ENCODE results near the gene MPG. TPM values are rescaled to one million over a fixed set of nuclear protein-coding genes. Genes with fewer than 3 reads are reported as not detected.
"Not testable (repeated sequence)": the region's sequence is repeated elsewhere in the genome, so short reads cannot be mapped to it uniquely, and the experiment has no call there.

Gene MPG
- total RNA-seq, 2 experiments from 2014 or later = 53.6 to 56.8 TPM

DNA sequence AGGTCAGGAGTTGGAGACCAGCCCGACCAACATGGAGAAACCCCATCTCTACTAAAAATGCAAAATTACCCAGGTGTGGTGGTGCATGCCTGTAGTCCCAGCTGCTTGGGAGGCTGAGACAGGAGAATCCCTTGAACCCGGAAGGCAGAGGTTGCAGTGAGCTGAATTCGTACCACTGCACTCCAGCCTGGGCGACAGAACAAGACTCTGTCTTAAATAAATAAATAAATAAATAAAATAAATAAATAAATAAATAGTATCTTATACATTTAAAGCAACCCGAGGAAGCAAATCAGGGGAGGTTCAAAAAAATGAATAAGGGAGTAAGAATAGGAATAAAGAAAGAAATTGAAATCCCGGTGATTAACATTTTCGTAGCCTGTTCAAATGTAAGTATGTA lies 31.5 kb upstream of the MPG start:
- CTCF ChIA-PET = interaction anchor here (1.6 kb wide), 1 partner anchor 61 kb away, joined by 3 read pairs; no protein-coding TSS in a partner anchor
- POLR2A ChIA-PET = not testable (repeated sequence)

DNA sequence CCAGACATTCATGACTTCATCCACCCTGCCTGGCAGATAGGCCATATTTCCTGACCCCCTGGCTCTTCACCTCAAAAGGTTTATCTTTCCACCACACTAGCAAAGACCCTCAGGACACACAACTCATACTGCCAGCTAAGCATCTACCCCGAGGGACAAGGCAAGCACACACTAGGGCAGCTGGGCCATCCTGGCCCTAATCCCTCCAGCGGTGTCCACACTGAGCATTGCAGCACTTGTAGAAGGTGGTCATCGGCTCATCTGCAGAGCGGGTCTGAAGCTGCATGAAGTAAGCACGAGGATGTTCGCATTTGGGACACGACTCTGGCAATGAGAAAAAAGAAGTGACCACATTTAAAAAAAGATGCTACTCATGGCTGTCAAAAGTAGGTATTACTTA lies 30.8 kb upstream of the MPG start:
- ChIA-PET CTCF (interaction anchor here (1.6 kb wide), 1 partner anchor 60 kb away, joined by 3 read pairs; no protein-coding TSS in a partner anchor), POLR2A (no interaction called here)

DNA sequence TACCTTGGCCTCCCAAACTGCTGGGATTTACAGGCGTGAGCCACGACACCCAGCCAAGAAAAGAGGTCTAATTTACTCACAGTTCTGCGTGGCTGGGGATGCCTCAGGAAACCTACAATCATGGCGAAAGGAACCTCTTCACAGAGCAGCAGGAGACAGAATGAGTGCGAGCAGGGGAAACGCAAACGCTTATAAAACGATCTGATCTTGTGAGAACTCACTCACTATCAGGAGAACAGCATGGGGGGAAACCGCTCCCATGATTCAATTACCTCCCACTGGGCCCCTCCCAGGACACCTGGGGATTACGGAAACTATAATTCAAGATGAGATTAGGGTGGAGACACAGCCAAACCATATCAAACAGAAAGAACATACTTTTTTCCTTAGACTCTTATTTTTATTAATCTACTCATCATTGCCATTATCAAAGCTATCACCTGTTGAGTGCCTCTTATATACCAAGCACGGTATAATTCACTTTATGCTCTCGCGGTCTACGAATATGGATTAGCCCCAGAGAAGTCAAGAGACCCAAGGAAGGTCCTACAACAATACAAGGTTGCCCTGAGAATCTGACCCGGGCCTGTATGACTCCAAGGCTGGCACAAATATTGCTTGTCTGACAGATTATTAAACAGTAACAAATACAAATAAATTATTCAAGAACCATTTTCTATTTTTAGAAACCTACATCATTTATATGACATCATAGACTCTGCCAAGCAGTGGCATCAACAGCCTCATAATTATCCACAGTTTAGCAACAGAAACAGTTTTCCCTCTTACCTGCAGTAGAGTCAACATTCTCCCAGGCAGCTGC lies 27.0 kb upstream of the MPG start:
- ChIA-PET CTCF (interaction anchor here (0.7 kb wide), 1 partner anchor 10 kb away, joined by 3 read pairs; no protein-coding TSS in a partner anchor), POLR2A (no interaction called here)

DNA sequence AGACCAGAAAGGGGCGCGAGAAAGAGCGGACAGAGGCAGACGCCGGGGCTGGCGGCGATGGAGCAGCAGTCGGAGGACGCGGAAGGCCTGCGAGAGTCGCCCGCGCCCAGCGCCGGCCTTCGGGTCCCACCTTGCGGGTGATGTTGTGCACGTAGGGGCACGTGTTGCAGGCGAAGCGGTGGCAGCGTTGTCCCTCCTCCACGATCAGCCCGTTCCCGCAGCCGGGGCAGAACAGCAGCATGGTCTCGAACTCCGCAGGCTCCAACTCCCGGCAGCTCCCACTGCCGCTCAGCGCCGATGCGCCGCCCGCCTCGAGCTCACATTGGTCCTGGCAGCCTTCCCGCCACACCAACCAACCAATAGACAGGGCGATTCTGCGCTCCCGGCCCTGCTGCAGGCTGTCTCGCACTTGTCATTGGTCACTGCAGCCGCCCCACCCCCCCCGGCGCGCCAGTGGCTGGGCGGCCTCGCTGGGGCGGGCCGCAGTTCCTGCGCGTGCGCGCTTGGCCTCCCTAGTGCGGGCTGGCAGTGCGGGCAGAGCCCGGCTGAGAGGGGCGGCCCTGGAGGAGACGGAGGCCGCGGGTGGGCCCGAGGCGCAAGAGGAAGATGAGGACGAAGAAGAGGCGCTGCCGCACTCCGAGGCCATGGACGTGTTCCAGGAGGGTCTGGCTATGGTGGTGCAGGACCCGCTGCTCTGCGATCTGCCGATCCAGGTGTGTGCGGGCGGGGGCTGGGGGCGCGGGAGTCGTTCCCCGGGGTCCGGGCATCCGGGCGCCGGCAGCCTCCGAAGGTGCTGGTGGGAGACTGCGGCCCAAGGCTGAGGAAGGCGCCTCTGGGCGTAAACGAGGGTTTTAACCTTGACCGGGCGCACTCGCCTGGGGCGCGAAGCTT lies 24.4 kb upstream of the MPG start, which contains the start of the genes POLR3K and SNRNP25:
Gene POLR3K, minus strand, starts transcription at position 263 of the 891 bp plus-strand sequence. Its CDS starts 22 bp downstream, at position 241.
Gene SNRNP25, plus strand, starts transcription at position 483 of the 891 bp plus-strand sequence. Its CDS starts 189 bp downstream, at position 672.
- ChIA-PET CTCF (interaction anchor here (0.8 to 1.1 kb wide), 3 partner anchors 10 to 44 kb away, joined by 3 to 4 read pairs (median 3); no protein-coding TSS in a partner anchor), POLR2A (interaction anchor here (0.6 to 1.0 kb wide), 5 partner anchors 32 to 583 kb away, joined by 3 to 4 read pairs (median 3); no protein-coding TSS in a partner anchor)

GRCh38 chr16:54237-54581 lies 23.8 kb upstream of the MPG start:
- CTCF ChIA-PET = interaction anchor here (0.8 kb wide), 1 partner anchor 24 kb away, joined by 3 read pairs; no protein-coding TSS in a partner anchor
- POLR2A ChIA-PET = no interaction called here

DNA sequence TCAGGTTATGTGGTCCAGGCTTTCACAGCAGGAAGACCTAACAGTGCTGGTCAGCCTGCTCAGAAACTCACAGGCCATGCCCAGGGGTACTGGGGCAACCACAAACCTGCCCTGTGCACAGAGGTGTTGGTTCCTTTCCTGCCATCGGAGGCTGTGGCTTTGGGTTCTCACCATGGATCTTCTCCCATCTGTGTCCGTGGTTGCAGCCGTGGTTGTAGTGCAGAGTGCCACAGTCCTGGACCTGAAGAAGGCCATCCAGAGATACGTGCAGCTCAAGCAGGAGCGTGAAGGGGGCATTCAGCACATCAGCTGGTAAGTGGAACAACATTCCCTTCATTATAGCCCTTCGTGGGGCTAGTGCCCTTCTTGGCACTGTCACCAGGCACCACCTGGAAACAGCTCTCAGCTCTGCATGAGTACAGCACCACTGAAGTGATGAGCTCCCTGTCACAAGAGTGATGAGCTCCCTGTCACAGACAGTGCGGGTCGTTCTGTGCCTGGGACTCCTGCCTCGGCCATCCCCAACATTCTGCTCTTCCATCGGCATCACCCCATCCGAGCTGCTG lies 22.4 kb upstream of the MPG start:
- ChIA-PET CTCF (interaction anchor here (1.7 kb wide), 1 partner anchor 10 kb away, joined by 9 read pairs; no protein-coding TSS in a partner anchor), POLR2A (interaction anchor here (0.6 to 0.9 kb wide), 2 partner anchors 30 to 38 kb away, joined by 4 read pairs; no protein-coding TSS in a partner anchor)

DNA sequence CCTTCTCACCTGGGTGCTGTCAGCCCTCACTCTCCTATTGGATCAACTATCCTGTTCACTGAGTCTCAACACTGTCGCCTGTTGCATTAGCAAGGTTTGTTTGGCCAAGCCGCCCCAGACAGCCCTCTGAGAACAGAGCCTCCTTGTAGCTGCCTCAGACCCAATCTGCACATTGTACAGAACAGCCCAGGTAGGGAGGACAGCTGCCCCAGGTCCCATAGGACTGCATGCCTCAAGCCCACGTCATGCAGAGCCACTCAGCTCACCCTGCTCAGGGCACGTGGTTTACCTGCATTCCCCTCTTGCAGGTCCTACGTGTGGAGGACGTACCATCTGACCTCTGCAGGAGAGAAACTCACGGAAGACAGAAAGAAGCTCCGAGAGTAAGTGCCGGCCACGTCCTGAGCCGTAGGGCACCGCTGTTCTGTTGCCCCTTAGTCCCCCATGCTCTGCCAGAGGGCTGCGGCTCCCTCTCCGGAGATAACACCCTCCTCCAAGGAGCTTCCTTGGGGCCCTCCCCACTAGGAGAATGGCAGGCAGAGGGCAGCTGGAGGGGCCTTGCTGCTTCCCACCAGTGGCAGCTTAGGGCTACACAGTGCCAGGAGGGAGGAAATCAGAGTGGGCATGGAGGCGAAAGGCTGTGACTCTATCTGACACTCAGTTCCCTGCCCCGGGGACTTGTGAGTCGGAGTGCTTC lies 21.6 kb upstream of the MPG start:
- CTCF ChIA-PET = interaction anchor here (1.0 to 1.9 kb wide), 3 partner anchors 9 to 50 kb away, joined by 3 to 9 read pairs (median 8); no protein-coding TSS in a partner anchor
- POLR2A ChIA-PET = interaction anchor here (0.6 to 0.9 kb wide), 2 partner anchors 29 to 37 kb away, joined by 4 read pairs; no protein-coding TSS in a partner anchor

GRCh38 chr16:57711-58110 lies 20.3 kb upstream of the MPG start:
- ChIA-PET CTCF (interaction anchor here (1.9 kb wide), 1 partner anchor 39 kb away, joined by 8 read pairs; no protein-coding TSS in a partner anchor), POLR2A (no interaction called here)

GRCh38 chr16:58491-59439 lies 19.3 kb upstream of the MPG start:
- CTCF ChIA-PET = interaction anchor here (1.9 kb wide), 1 partner anchor 37 kb away, joined by 8 read pairs; no protein-coding TSS in a partner anchor
- POLR2A ChIA-PET = no interaction called here

DNA sequence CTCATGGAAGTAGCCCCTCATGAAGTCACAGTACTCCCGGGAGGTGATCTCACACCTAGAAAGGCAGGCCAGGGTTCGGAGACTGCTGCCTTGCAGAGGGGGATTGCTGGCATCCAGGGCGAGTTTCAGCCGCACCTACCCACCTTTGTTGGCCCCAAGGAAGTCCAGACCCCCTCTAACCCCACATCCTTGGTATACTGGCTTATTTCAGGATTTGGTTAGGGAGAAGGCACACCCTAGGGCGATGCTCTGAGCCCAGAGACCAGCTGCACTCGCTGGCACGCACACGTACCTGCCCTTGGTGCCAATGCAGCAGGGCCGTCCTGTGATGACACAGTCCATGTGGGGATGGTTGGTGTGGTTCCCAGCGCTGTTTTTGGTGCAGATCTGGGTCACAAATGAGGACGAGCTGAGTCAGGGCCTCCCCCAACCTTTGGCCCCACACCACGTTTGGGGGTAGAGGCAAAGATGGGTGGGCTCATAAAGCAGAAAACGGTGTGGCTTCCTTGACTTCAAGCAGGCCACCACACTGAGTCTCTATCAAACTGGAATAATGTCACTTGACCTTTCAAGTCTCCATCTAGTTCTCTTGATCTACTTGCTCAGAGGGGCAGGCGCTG lies 18.5 kb upstream of the MPG start:
- POLR2A ChIA-PET = no interaction called here
- CTCF ChIA-PET = interaction anchor here (0.9 kb wide), 1 partner anchor 47 kb away, joined by 3 read pairs; no protein-coding TSS in a partner anchor

DNA sequence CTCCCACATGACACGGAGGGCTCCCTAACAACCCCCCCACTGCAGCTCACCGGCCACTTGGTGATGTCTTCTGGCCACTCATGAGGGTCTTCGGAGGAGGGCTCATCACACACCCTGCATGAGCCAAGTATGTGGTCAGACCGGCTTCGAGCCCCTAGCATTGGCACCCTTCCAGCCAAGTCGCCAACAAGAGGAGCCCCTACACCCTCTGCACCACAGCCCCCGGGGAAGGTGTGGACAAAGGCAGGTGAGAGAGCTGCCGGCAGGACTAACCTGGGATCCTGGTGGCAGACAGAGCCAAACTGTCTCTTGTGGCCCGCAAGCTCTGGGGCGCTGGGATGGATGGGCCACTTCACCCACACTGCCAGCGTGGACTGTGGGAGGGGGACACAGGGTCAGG lies 17.9 kb upstream of the MPG start:
- CTCF ChIA-PET = interaction anchor here (0.5 to 1.0 kb wide), 3 partner anchors 37 to 46 kb away, joined by 3 to 11 read pairs (median 3); no protein-coding TSS in a partner anchor
- POLR2A ChIA-PET = no interaction called here

- CTCF ChIA-PET = interaction anchor here (1.0 kb wide), 1 partner anchor 36 kb away, joined by 11 read pairs; no protein-coding TSS in a partner anchor
- POLR2A ChIA-PET = interaction anchor here (0.6 kb wide), 1 partner anchor 26 kb away, joined by 3 read pairs; no protein-coding TSS in a partner anchor
These were observed 16.8 kb upstream of the MPG start for GRCh38 chr16:60929-61878.

- ChIA-PET CTCF (interaction anchor here (10.9 kb wide), 1 partner anchor 34 kb away, joined by 238 read pairs; no protein-coding TSS in a partner anchor), POLR2A (no interaction called here)
These were observed 16.1 kb upstream of the MPG start for GRCh38 chr16:61879-62281.

DNA sequence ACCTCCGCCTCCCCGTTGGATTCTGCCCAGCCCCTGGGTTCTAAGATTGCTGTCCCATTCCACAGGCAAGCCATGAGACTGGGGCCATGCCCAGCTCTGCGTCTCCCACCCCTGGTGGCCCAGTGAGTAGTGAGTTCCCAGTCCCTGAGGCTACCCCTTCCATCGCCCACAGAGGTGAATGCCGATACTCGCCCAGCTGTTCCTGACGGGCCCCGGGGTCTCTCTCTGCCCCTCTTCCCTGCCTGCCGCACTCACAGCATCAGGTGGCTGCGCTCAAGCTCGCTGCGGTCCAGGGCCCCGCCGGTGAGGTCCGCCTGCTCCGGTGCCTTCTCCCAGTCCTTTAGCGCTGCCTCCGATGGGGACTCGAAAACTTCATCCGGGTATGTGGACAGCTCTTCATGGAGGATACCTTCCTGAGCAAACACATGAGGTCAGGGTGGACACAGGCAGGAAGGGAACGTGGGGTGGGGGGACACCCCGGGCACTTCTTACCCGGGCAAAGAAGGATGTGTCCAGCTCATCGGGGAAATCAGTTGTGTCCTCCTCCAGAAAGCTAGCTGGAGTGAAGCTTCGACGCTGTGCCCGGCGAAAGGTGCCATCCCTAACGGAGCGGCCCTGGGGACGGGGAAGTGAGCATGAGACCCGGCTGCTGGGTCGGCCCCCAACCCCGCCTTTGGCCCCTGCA lies 15.6 kb upstream of the MPG start:
- ChIA-PET CTCF (interaction anchor here (1.0 to 10.9 kb wide), 3 partner anchors 33 to 119 kb away, joined by 3 to 238 read pairs (median 4); no protein-coding TSS in a partner anchor), POLR2A (no interaction called here)

DNA sequence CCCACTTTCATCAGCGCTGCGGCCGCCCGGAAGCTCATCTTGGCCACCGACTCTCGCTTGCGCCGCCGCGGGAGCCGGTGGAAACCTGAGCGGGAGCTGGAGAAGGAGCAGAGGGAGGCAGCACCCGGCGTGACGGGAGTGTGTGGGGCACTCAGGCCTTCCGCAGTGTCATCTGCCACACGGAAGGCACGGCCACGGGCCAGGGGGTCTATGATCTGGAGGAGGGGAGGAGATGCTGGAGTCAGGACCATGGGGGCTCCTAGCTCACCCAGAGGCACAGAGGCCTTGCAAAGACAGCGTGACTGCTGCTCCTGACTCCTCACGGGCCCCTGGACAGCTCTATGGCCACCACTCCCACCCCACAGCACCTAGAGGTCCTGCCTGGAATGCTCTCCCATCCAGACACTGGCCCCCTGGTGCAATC lies 15.0 kb upstream of the MPG start:
- ChIA-PET CTCF (interaction anchor here (1.0 to 10.9 kb wide), 4 partner anchors 32 to 119 kb away, joined by 3 to 238 read pairs (median 4); partner anchors contain the start of gene HBQ1), POLR2A (no interaction called here)

Measured in activated CD8-positive, alpha-beta memory T cell treated with anti-CD3 and anti-CD28 coated beads for 36 hours (primary cell).